Measurements from ENCODE around the gene SH3PXD2B.
"Not testable (repeated sequence)": the region's sequence is repeated elsewhere in the genome, so short reads cannot be mapped to it uniquely, and the experiment has no call there.

Gene SH3PXD2B

GRCh38 chr5:172294831-172295230, 159.5 kb downstream of the SH3PXD2B start:
- DNase-seq (ENCODE audit: low spot score), result no peak

GRCh38 chr5:172293745-172294342, 160.5 kb downstream of the SH3PXD2B start:
- no peak for DNase-seq (ENCODE audit: low spot score)

- DNase-seq (ENCODE audit: low spot score), result peak; percentile 83
Measured at GRCh38 chr5:172293054-172293744, 161.1 kb downstream of the SH3PXD2B start.

GRCh38 chr5:172291837-172292236, 162.5 kb downstream of the SH3PXD2B start:
- DNase-seq (ENCODE audit: low spot score), result not testable (repeated sequence)

GRCh38 chr5:172288465-172288864, 165.9 kb downstream of the SH3PXD2B start:
- no peak for DNase-seq (ENCODE audit: low spot score)

GRCh38 chr5:172287140-172287539, 167.2 kb downstream of the SH3PXD2B start:
- DNase-seq (ENCODE audit: low spot score), result not testable (repeated sequence)

- DNase-seq (ENCODE audit: low spot score), result no peak
Measured at GRCh38 chr5:172285226-172286143, 168.8 kb downstream of the SH3PXD2B start.

GRCh38 chr5:172284611-172284980, 169.7 kb downstream of the SH3PXD2B start:
- DNase-seq (ENCODE audit: low spot score), result peak; percentile 40

GRCh38 chr5:172283862-172284610, 170.3 kb downstream of the SH3PXD2B start:
- DNase-seq (ENCODE audit: low spot score), result peak; percentile 95

- peak; percentile 88 for DNase-seq (ENCODE audit: low spot score)
Measured at GRCh38 chr5:172283020-172283861, 171.1 kb downstream of the SH3PXD2B start, which contains the start of gene UBTD2. Gene UBTD2, minus strand, starts transcription at chr5:172283764. Its CDS starts 99 bp downstream, at chr5:172283665.

- DNase-seq (ENCODE audit: low spot score), result no peak
Measured at GRCh38 chr5:172282272-172283019, 171.9 kb downstream of the SH3PXD2B start.

- DNase-seq (ENCODE audit: low spot score), result no peak
Measured at GRCh38 chr5:172281346-172281745, 173.0 kb downstream of the SH3PXD2B start.

GRCh38 chr5:172280929-172281328, 173.4 kb downstream of the SH3PXD2B start:
- peak; percentile 36 for DNase-seq (ENCODE audit: low spot score)

- DNase-seq (ENCODE audit: low spot score), result no peak
Measured at GRCh38 chr5:172280317-172280716, 174.0 kb downstream of the SH3PXD2B start.

- DNase-seq (ENCODE audit: low spot score), result no peak
Measured at GRCh38 chr5:172278356-172278755, 176.0 kb downstream of the SH3PXD2B start.

- no peak for DNase-seq (ENCODE audit: low spot score)
Measured at GRCh38 chr5:172276214-172276613, 178.1 kb downstream of the SH3PXD2B start.

Measured in AG08395 (cell line).